GM12878 (cell line): ENCODE data around the gene SNAPIN. TPM values are rescaled to one million over a fixed set of nuclear protein-coding genes. Genes with fewer than 3 reads are reported as not detected.

Source experiments
- ASH2L ChIP-seq: fragments of 300-600, 200-600 bp; sonication (generic); IDR thresholded peaks from 2 replicates; pipeline ENCODE4 v1.6.1; 2017; ENCODE audit warnings: low read depth, mild to moderate bottlenecking, borderline replicate concordance
- BMI1 ChIP-seq: fragments of 450-650 bp; IDR thresholded peaks from 2 replicates; pipeline ENCODE4 v1.6.1; 2016; ENCODE audit warnings: mild to moderate bottlenecking, moderate library complexity, borderline replicate concordance
- BRCA1 ChIP-seq: IDR thresholded peaks from 2 replicates; pipeline ENCODE4 v1.6.1; 2011; ENCODE audit warnings: low read depth, low read length, improper control_type of control experiment
- CEBPB ChIP-seq, 2 experiments: fragments of 150-350 bp in 1 of 2; IDR thresholded peaks; 2 replicates each; pipeline ENCODE4 v1.6.1; 2012 to 2014; ENCODE audit warnings: low read depth in 2 of 2, low read length in 2 of 2, borderline replicate concordance in 1 of 2, inconsistent platforms in 1 of 2
- CEBPZ ChIP-seq: fragments of 150-350 bp; IDR thresholded peaks from 2 replicates; pipeline ENCODE4 v1.6.1; 2016; ENCODE audit warnings: low read depth, low read length
- CHD4 ChIP-seq: fragments of 200-600 bp; sonication (generic); IDR thresholded peaks from 2 replicates; pipeline ENCODE4 v1.6.1; 2016; ENCODE audit warnings: mild to moderate bottlenecking
- ELK1 ChIP-seq: IDR thresholded peaks from 2 replicates; pipeline ENCODE4 v1.6.1; 2012; ENCODE audit warnings: low read depth, low read length, improper control_type of control experiment
- FOS ChIP-seq: IDR thresholded peaks from 3 replicates; pipeline ENCODE4 v1.6.1; 2011; ENCODE audit warnings: borderline replicate concordance; ENCODE audit not compliant: insufficient read length; ENCODE audit errors: extremely low read depth
- HCFC1 ChIP-seq: fragments of 150-350 bp; IDR thresholded peaks from 2 replicates; pipeline ENCODE4 v1.6.1; 2014; ENCODE audit warnings: low read length
- MEF2A ChIP-seq: IDR thresholded peaks from 2 replicates; pipeline ENCODE4 v1.6.1; 2011; ENCODE audit warnings: low read depth, mild to moderate bottlenecking, low read length, moderate library complexity; ENCODE audit not compliant: insufficient read depth
- NR2F1 ChIP-seq: fragments of 450-650 bp; conservative IDR thresholded peaks from 2 replicates; pipeline ENCODE4 v1.6.1; 2017; ENCODE audit warnings: mild to moderate bottlenecking
- SIX5 ChIP-seq: IDR thresholded peaks from 2 replicates; pipeline ENCODE4 v1.6.1; 2011; ENCODE audit warnings: mild to moderate bottlenecking, low read depth, low read length, moderate library complexity; ENCODE audit not compliant: severe bottlenecking
- SP1 ChIP-seq: IDR thresholded peaks from one replicate; pipeline ENCODE4 v1.6.1; 2011; ENCODE audit warnings: low read depth, low read length
- SPI1 ChIP-seq: IDR thresholded peaks from 2 replicates; pipeline ENCODE4 v1.6.1; 2011; ENCODE audit warnings: low read depth, mild to moderate bottlenecking, low read length, moderate library complexity, borderline replicate concordance; ENCODE audit not compliant: insufficient read depth
- SREBF1 ChIP-seq: IDR thresholded peaks from 2 replicates; pipeline ENCODE4 v1.6.1; 2012; ENCODE audit warnings: mild to moderate bottlenecking, low read length
- TBL1XR1 ChIP-seq: IDR thresholded peaks from 2 replicates; pipeline ENCODE4 v1.6.1; 2012; ENCODE audit warnings: low read depth, low read length, improper control_type of control experiment
- ZBED1 ChIP-seq: IDR thresholded peaks from 2 replicates; pipeline ENCODE4 v1.6.1; 2016; ENCODE audit warnings: borderline replicate concordance
- polyA plus RNA-seq, 11 experiments: library from polyadenylated mRNA; depleted of rRNA in 4 of 11; unstranded in 6 of 11; stranded (reverse) in 5 of 11; fragments of >200 nt; fragmentation: Nextera tagmentation in 4 of 11; fragmentation: Illumina TruSeq in 1 of 11; extraction: Ambion mirVana in 4 of 11; extraction: Trizol in 1 of 11; gene quantifications; 1 replicate in 1 of 11; 2 replicates in 10 of 11; pipeline versions ENCODE4 v1.2.1 to v1.2.3, GENCODE V29; 2011 to 2016; ENCODE audit warnings: inconsistent platforms in 2 of 11, missing spikeins in 2 of 11, low read depth in 1 of 11
- total RNA-seq, 4 experiments: library from RNA; depleted of rRNA in 3 of 4; stranded (reverse); fragments of >200 nt in 3 of 4; fragmentation: Illumina TruSeq in 1 of 4; extraction: Trizol in 1 of 4; gene quantifications; 2 replicates each; pipeline versions ENCODE4 v1.2.1 to v1.2.3, GENCODE V29; 2013 to 2021
- TF ChIP-seq, protein P1 (sequence below): fragments of 450-650 bp; IDR thresholded peaks from 2 replicates; pipeline ENCODE4 v1.6.1; 2017; ENCODE audit warnings: antibody characterized with exemption, mild to moderate bottlenecking, moderate library complexity
- TF ChIP-seq, protein P2 (sequence below): fragments of 450-650 bp; IDR thresholded peaks from 2 replicates; pipeline ENCODE4 v1.6.1; 2017; ENCODE audit warnings: mild to moderate bottlenecking, moderate library complexity

The SNAPIN gene
- total and polyA plus RNA-seq, 10 of the 15 experiments (the other 5 are each of a cell fraction or from before 2014, with no cell fraction given), result 12.4 to 78.1 (median 38.6) TPM

GRCh38 chr1:153677718-153678518 lies 19.4 kb downstream of the SNAPIN start (continued):
- TF ChIP-seq, protein P1, sequence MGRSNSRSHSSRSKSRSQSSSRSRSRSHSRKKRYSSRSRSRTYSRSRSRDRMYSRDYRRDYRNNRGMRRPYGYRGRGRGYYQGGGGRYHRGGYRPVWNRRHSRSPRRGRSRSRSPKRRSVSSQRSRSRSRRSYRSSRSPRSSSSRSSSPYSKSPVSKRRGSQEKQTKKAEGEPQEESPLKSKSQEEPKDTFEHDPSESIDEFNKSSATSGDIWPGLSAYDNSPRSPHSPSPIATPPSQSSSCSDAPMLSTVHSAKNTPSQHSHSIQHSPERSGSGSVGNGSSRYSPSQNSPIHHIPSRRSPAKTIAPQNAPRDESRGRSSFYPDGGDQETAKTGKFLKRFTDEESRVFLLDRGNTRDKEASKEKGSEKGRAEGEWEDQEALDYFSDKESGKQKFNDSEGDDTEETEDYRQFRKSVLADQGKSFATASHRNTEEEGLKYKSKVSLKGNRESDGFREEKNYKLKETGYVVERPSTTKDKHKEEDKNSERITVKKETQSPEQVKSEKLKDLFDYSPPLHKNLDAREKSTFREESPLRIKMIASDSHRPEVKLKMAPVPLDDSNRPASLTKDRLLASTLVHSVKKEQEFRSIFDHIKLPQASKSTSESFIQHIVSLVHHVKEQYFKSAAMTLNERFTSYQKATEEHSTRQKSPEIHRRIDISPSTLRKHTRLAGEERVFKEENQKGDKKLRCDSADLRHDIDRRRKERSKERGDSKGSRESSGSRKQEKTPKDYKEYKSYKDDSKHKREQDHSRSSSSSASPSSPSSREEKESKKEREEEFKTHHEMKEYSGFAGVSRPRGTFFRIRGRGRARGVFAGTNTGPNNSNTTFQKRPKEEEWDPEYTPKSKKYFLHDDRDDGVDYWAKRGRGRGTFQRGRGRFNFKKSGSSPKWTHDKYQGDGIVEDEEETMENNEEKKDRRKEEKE, result no peak
- no peak for TF ChIP-seq NR2F1
- TF ChIP-seq SIX5, result no peak
- no peak for TF ChIP-seq ZBED1
- TF ChIP-seq ASH2L, result no peak
- no peak for TF ChIP-seq TBL1XR1
- TF ChIP-seq BMI1, result no peak
- no peak for TF ChIP-seq FOS
- TF ChIP-seq MEF2A, result no peak
- no peak for TF ChIP-seq SP1
- TF ChIP-seq ELK1, result no peak
- TF ChIP-seq, protein P2, sequence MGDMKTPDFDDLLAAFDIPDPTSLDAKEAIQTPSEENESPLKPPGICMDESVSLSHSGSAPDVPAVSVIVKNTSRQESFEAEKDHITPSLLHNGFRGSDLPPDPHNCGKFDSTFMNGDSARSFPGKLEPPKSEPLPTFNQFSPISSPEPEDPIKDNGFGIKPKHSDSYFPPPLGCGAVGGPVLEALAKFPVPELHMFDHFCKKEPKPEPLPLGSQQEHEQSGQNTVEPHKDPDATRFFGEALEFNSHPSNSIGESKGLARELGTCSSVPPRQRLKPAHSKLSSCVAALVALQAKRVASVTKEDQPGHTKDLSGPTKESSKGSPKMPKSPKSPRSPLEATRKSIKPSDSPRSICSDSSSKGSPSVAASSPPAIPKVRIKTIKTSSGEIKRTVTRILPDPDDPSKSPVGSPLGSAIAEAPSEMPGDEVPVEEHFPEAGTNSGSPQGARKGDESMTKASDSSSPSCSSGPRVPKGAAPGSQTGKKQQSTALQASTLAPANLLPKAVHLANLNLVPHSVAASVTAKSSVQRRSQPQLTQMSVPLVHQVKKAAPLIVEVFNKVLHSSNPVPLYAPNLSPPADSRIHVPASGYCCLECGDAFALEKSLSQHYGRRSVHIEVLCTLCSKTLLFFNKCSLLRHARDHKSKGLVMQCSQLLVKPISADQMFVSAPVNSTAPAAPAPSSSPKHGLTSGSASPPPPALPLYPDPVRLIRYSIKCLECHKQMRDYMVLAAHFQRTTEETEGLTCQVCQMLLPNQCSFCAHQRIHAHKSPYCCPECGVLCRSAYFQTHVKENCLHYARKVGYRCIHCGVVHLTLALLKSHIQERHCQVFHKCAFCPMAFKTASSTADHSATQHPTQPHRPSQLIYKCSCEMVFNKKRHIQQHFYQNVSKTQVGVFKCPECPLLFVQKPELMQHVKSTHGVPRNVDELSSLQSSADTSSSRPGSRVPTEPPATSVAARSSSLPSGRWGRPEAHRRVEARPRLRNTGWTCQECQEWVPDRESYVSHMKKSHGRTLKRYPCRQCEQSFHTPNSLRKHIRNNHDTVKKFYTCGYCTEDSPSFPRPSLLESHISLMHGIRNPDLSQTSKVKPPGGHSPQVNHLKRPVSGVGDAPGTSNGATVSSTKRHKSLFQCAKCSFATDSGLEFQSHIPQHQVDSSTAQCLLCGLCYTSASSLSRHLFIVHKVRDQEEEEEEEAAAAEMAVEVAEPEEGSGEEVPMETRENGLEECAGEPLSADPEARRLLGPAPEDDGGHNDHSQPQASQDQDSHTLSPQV, result no peak
- no peak for TF ChIP-seq SPI1
- no peak for TF ChIP-seq BRCA1
- no peak for TF ChIP-seq HCFC1
- no peak for TF ChIP-seq CEBPB (IDR thresholded peaks at IDR 0.05; ENCODE audit: borderline replicate concordance in 1 of 2, low read depth in 2 of 2, low read length in 2 of 2)
- no peak for TF ChIP-seq SREBF1
- no peak for TF ChIP-seq CHD4
- no peak for TF ChIP-seq CEBPZ
